Occipital lobe (tissue), 2 donors: ENCODE data around the gene CXCR2. TPM values are rescaled to one million over a fixed set of nuclear protein-coding genes. Genes with fewer than 3 reads are reported as not detected.
"Not testable (repeated sequence)": the region's sequence is repeated elsewhere in the genome, so short reads cannot be mapped to it uniquely, and the experiment has no call there.

Experiments used
- DNase-seq: peaks from one replicate; lab custom pipeline; 2025; lab: John Stamatoyannopoulos, UW
- total RNA-seq: library from RNA; depleted of rRNA; stranded (reverse); fragments of >200 nt; gene quantifications from one replicate; pipeline ENCODE4 v1.2.3, GENCODE V29; 2014

Gene CXCR2
- total RNA-seq: 2.3 TPM

DNA sequence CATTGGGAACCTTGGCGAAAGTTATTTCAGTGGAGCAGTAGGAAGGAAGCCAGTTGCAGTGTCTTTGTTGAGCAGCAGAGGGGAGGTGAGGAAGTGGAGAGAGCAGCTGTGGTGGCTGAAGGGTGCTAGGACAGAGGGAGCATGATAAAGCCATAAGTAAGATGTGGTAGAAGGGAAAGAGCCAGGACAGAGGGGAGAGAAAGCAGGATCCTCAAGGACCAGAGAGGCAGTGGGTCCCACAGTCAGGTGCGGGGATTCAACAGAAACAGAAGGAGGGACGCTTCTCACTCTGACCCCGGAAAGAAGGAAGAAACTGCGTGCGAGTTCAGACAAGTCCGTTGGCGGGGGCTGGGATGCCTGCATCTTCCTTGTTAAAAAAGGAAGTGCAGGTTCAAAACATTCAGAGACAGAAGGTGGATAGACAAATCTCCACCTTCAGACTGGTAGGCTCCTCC lies at the start of gene CXCR2:
CXCR2 (plus strand) TSS at position 403 of the 455 bp plus-strand sequence. CDS start 8,774 bp downstream, outside the sequence.
- DNase-seq: no peak

GRCh38 chr2:218077464-218078216 lies 48.2 kb upstream of the CXCR2 start:
- DNase-seq: no peak

- no peak for DNase-seq
Measured at GRCh38 chr2:218079943-218080913, 45.6 kb upstream of the CXCR2 start.

- DNase-seq: no peak
Measured at GRCh38 chr2:218081063-218081462, 44.8 kb upstream of the CXCR2 start.

DNA sequence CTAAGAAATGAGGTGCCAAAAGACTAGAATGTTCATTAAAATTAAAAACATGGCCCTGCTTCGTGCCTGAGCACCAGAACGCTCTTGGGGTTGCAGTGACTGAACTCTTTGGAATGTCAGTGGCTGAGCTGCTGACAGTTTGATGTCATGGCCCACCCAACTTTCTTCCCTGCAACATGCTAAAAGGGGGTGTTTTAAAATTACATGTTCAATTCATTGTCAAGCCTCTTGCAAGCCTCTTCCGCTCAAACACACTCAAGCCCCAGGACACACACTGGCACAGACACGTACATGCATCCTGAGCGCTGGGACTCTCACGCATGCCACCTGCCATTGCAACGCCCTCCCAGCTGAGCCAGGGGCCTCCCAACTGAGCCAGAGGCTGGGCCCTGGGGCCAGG lies 44.1 kb upstream of the CXCR2 start:
- no peak for DNase-seq

DNA sequence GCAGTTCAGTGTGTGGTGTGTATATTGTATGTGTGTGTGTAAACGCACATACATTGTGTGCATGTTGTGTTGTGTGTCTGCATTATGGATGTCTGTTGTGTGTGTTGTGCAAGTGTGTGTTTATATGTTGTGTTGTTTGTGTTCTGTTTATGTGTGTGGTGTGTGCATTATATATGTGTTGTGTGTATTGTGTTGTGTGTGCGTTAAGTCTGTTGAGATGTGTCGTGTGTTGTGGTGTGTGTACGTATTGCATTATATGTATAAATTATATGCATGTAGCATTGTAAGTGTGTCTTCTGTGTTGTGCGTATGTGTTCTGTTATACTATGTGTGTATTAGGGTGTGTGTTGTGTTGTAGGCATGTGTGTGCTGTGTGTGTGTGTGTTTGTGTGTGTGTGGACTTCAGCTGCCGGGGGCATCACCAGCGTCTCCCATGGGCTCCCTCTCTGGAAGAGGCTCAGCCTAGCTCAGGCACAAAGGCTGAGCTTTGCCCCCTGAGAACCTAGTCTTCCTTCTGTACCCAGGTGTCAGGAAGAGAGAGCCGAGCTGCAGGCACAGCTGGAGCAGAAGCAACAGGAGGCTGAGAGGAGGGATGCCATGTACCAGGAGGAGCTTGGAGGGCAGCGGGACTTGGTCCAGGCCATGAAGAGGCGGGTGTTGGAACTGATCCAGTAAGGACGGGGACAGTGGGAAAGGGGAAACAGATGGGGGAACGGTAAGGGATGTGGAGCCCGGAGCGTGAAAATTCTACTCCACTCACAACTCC lies 43.1 kb upstream of the CXCR2 start:
- no peak for DNase-seq

DNA sequence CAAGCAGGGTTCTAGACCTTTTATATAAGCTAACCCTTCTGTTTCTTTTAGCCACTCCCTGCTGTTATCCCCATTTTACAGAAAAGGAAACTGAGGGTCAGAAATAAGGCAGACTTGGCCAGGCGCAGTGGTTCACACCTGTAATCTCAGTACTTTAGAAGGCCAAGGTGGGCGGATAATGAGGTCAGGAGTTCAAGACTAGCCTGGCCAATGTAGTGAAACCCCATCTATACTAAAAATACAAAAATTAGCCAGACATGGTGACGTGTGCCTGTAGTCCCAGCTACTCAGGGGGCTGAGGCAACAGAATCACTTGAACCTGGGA lies 42.5 kb upstream of the CXCR2 start:
- DNase-seq: no peak

DNA sequence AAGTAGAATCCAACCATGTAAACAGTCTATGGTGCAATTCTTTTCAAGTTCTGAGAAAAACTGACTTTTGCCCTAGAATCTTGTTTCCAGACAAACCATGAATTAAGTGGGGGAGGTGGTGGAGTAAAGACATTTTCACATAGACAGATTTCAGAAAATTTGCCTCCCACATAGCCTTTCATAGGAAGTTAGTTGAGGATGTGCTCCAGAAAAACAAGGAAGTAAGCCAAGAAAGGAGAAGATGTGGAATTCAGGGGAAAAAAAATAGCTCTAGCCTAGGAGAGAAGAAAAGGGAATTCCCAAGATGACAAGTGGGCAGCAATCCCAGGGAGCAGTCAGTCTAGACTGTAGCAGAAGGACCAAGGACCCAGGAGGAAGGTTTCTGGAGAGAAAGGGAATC lies 39.4 kb upstream of the CXCR2 start:
- no peak for DNase-seq

DNA sequence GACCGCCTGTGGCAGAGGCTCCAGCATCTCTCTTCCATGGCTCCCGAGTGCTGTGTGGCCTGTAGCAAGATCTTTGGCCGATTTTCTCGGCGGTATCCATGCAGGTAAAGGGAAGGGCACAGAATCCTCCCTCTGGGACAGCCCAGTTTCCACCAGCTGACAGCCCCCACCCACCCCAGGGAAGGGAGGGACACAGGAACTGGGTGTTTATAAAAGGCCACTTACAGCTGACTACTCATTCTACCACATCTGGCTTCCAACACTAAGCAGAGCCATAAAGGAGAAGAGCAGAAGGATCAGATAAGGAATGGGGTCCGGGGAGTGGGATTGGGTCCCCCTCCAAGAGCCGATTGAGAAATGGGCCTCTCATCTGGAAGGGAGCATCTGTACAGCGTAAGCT lies 36.6 kb upstream of the CXCR2 start:
- no peak for DNase-seq

DNA sequence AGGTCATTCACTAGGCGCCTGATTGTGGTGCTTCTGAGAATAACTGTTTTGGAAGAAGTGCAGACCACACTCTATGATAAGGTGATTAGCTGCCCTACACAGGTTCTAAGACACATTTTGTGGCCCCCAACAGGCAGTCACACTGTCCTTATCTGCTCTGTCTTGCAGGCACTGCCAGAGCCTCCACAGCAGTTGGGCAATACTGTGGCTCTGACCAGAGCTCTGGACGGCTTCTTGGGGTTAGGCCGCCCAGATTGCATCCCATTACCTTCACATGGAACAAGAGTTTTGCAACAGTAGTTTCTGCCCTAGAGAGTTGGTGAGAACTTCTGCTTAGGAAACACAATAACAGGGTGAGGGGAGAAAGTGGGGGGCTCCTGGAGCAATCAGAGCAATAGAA lies 34.1 kb upstream of the CXCR2 start:
- DNase-seq: no peak

- DNase-seq: no peak
Measured at GRCh38 chr2:218093879-218094278, 31.9 kb upstream of the CXCR2 start.

- DNase-seq: no peak
Measured at GRCh38 chr2:218095853-218096252, 30.0 kb upstream of the CXCR2 start.

DNA sequence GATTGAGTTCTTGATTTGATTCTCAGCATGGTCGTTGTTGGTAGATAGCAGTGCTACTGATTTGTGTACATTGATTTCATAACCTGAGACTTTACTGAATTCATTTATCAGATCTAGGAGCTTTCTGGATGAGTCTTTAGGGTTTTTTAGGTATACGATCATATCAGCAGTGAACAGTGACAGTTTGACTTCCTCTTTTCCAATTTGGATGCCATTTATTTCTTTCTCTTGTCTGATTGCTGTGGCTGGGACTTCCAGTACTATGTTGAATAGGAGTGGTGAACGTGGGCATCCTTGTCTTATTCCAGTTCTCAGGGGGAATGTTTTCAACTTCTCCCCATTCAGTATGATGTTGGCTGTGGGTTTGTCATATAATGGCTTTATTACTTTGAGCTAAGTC lies 27.9 kb upstream of the CXCR2 start:
- DNase-seq: no peak

GRCh38 chr2:218108834-218109233 lies 17.0 kb upstream of the CXCR2 start:
- DNase-seq: not testable (repeated sequence)

DNA sequence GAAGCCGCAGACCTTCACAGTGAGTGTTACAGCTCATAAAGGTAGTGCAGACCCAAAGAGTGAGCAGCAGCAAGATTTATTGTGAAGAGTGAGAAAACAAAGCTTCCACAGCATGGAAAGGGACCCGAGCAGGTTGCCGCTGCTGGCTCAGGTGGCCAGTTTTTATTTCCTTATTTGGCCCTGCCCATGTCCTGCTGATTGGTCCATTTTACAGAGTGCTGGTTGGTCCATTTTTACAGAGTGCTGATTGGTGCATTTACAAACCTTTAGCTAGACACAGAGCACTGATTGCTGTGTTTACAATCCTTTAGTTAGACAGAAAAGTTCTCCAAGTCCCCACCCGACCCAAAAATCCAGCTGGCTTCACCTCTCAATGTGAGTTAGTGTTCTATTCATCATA lies 4.0 kb upstream of the CXCR2 start:
- not testable (repeated sequence) for DNase-seq

DNA sequence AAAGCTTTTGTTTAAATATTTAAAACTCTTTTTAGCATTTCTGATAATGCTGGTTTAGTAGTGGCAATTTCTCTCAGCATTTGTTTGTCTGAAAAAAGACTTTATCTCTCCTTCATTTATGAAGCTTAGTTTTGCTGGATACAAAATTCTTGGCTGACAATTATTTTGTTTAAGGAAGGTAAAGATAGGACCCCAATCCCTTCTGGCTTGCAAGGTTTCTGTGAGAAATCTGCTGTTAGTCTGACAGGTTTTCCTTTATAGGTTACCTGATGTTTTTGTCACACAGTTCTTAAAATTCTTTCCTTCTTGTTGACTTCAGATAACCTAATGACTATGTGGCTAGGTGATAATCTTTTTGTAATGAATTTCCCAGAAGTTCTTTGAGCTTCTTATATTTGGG lies 3.5 kb upstream of the CXCR2 start:
- not testable (repeated sequence) for DNase-seq

- DNase-seq: no peak
Measured at GRCh38 chr2:218123986-218124385, 1.8 kb upstream of the CXCR2 start.

DNA sequence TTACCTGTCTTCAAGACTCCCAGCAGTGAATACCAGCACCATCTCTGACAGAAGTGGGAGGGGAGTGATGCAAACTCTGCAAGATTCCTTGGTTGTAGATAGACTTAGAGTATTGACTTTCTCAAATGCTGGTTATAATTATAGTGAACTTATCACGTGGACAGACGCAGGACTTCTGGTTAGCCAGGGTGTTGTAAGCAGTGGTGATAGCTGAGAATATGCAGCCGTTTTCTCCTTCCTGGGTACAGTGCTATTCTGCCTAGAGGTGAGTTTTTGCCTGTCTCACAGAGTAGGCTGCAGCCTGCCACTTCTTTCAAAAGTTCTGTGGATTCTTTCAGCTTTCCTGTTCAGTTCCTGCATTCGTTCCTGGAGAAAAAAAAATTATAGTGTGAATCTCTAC lies 733 bp upstream of the CXCR2 start:
- DNase-seq: no peak

- no peak for DNase-seq
Measured at GRCh38 chr2:218127929-218128455, 2.2 kb downstream of the CXCR2 start.

- DNase-seq: no peak
Measured at GRCh38 chr2:218128781-218129457, 3.1 kb downstream of the CXCR2 start.
